Panc1 (cell line): ENCODE results near the gene BABAM2. TPM values are rescaled to one million over a fixed set of nuclear protein-coding genes. Genes with fewer than 3 reads are reported as not detected.

ENCODE experiments used
- ATAC-seq: fragments of 200-7000 bp; cut with Tn5 transposase; 2 replicates; pipeline ENCODE4 v1.9.1; 2020; ENCODE audit warnings: mild to moderate bottlenecking, moderate library complexity
- BruUV-seq: library from RNA; stranded (reverse); fragments of 400-500 nt; replicated peaks from 2 replicates; lab custom pipeline; 2021; lab: Mats Ljungman, UMichigan
- CTCF ChIA-PET: fragments of 300-600 bp; sonication (Branson Sonifier 250); formaldehyde crosslinking; loops from one replicate; lab custom pipeline; 2022; ENCODE audit warnings: antibody characterized with exemption; lab: Charles Lee
- POLR2A ChIA-PET: fragments of 300-600 bp; sonication (Branson Sonifier 250); formaldehyde crosslinking; loops from one replicate; lab custom pipeline; 2022; ENCODE audit warnings: antibody characterized with exemption; lab: Charles Lee
- DNase-seq: peaks from one replicate; pipeline ENCODE4 v3.0.0-alpha.2; 2010; ENCODE audit warnings: low read depth, low spot score
- H3K27ac ChIP-seq: 2 replicates; pipeline ENCODE4 v1.5.1; 2011; ENCODE audit warnings: mild to moderate bottlenecking, low read length, inconsistent platforms
- H3K27me3 ChIP-seq: fragments of 200-500 bp; sonication (Bioruptor generic); 2 replicates; pipeline ENCODE4 v1.6.0; 2014; ENCODE audit warnings: low read length, inconsistent platforms; ENCODE audit not compliant: control insufficient read depth, insufficient read depth
- H3K36me3 ChIP-seq: fragments of 200-500 bp; sonication (Bioruptor generic); 2 replicates; pipeline ENCODE4 v1.5.1; 2014; ENCODE audit warnings: inconsistent platforms, mild to moderate bottlenecking, low read length, moderate library complexity; ENCODE audit not compliant: control insufficient read depth, insufficient read depth
- H3K4me1 ChIP-seq: 2 replicates; pipeline ENCODE4 v1.5.1; 2011; ENCODE audit warnings: inconsistent platforms, mild to moderate bottlenecking, low read length, moderate library complexity; ENCODE audit not compliant: control insufficient read depth, insufficient read depth
- H3K4me3 ChIP-seq, 2 experiments: 2 replicates each; pipeline ENCODE4 v1.5.1; 2011 to 2012; ENCODE audit warnings: low read depth in 2 of 2, low read length in 2 of 2, mild to moderate bottlenecking in 2 of 2, inconsistent platforms in 1 of 2, moderate library complexity in 1 of 2
- H3K9me3 ChIP-seq: fragments of 200-500 bp; sonication (Bioruptor generic); 2 replicates; pipeline ENCODE4 v1.5.1; 2014; ENCODE audit warnings: low read depth, mild to moderate bottlenecking, inconsistent platforms, low read length, moderate library complexity; ENCODE audit not compliant: control insufficient read depth, insufficient read depth
- POLR2AphosphoS5 ChIP-seq: IDR thresholded peaks from 2 replicates; pipeline ENCODE4 v1.6.1; 2012; ENCODE audit warnings: mild to moderate bottlenecking, low read depth, low read length, moderate library complexity
- SIN3A ChIP-seq: IDR thresholded peaks from 2 replicates; pipeline ENCODE4 v1.6.1; 2012; ENCODE audit warnings: low read depth, mild to moderate bottlenecking, low read length, moderate library complexity, borderline replicate concordance; ENCODE audit not compliant: insufficient read depth
- TCF7L2 ChIP-seq: IDR thresholded peaks from 2 replicates; pipeline ENCODE4 v1.6.1; 2011; ENCODE audit warnings: mild to moderate bottlenecking, low read depth, low read length, inconsistent platforms
- in situ Hi-C: cut with HindIII; loops from 2 replicates; pipeline ENCODE4 v1.10.0; 2016; ENCODE audit warnings: low sequenced_read_pairs, low pct_unique_long_range_greater_than_20kb
- intact Hi-C: fragments of 100-400 bp; cut with micrococcal nuclease; formaldehyde crosslinking; loops from one replicate; pipeline ENCODE4 v1.10.0; 2022; ENCODE audit not compliant: unreplicated experiment
- total RNA-seq: library from RNA; stranded (reverse); gene quantifications from one replicate; pipeline ENCODE4 v1.2.1, GENCODE V29; 2021; ENCODE audit not compliant: unreplicated experiment
- TF ChIP-seq, protein P1 (sequence below), 2 experiments: IDR thresholded peaks; 2 replicates each; pipeline ENCODE4 v1.6.1; 2011 to 2012; ENCODE audit warnings: low read depth in 2 of 2, control low read depth in 1 of 2, low read length in 1 of 2, mild to moderate bottlenecking in 1 of 2, moderate library complexity in 1 of 2; ENCODE audit not compliant: insufficient read depth in 1 of 2
- TF ChIP-seq, protein P2 (sequence below): fragments of 450-650 bp; IDR thresholded peaks from 2 replicates; pipeline ENCODE4 v1.5.1; 2017; ENCODE audit warnings: mild to moderate bottlenecking

The BABAM2 gene
- total RNA-seq, 1 experiment from 2014 or later = 31.2 TPM

DNA sequence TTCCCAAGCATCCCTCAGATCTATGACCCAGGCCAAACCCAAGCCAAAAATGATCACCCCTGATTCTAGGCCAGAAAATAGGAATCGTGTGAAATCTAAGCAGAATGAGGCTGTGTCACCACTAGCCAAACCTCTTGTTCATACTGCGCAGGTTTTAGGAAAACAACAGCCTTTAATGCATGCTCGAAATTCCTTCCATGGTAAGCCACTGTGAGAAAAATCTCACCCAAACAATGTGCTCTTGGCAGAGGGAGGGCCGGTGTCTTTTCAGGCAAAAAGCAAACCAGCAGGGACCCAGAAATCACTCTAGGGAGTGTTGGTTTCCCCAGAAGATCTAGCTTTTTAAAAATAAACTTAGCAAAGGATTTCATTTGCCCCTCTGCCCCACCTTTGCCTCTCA is 430.9 kb downstream of the BABAM2 start:
- ChIA-PET CTCF (no interaction called here), POLR2A (no interaction called here)
- no peak for ATAC-seq
- Histone ChIP-seq H3K9me3 (no peaks in the 10 kb centered on the region), H3K27ac (no peak overlapping the region), H3K27me3 (no peaks in the 10 kb centered on the region), H3K4me1 (no peaks in the 10 kb centered on the region), H3K36me3 (no peaks in the 10 kb centered on the region), H3K4me3 (no peak overlapping the region)
- in situ Hi-C loops = no loop called here
- DNase-seq = no peak
- intact Hi-C loops = no loop called here
- BruUV-seq = no TSS peak
- TF ChIP-seq POLR2AphosphoS5 (no peak), SIN3A (no peak)
- TF ChIP-seq, protein P1, sequence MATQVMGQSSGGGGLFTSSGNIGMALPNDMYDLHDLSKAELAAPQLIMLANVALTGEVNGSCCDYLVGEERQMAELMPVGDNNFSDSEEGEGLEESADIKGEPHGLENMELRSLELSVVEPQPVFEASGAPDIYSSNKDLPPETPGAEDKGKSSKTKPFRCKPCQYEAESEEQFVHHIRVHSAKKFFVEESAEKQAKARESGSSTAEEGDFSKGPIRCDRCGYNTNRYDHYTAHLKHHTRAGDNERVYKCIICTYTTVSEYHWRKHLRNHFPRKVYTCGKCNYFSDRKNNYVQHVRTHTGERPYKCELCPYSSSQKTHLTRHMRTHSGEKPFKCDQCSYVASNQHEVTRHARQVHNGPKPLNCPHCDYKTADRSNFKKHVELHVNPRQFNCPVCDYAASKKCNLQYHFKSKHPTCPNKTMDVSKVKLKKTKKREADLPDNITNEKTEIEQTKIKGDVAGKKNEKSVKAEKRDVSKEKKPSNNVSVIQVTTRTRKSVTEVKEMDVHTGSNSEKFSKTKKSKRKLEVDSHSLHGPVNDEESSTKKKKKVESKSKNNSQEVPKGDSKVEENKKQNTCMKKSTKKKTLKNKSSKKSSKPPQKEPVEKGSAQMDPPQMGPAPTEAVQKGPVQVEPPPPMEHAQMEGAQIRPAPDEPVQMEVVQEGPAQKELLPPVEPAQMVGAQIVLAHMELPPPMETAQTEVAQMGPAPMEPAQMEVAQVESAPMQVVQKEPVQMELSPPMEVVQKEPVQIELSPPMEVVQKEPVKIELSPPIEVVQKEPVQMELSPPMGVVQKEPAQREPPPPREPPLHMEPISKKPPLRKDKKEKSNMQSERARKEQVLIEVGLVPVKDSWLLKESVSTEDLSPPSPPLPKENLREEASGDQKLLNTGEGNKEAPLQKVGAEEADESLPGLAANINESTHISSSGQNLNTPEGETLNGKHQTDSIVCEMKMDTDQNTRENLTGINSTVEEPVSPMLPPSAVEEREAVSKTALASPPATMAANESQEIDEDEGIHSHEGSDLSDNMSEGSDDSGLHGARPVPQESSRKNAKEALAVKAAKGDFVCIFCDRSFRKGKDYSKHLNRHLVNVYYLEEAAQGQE (IDR thresholded peaks at IDR 0.05; ENCODE audit: insufficient read depth in 1 of 2, low read depth in 2 of 2, low read length in 1 of 2) = no peak

DNA sequence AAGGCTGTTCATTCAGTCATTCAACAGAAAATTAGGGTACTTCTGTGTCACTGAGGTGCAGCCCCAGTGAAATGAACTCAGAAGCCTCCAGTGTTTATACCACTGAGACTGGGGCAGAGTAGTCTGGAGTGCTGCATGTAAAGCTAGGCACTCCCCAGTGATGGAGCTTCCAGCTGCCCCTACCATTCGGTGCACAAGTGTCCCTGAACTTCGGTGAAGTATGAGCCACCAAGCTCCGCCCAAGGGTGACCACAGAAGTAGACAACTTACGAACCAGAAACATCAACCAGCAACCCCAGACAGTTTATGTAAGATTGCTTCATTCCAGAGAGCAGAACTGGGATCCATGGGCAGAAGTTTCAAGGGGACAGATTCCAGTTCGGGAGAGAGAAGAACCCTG is 431.5 kb downstream of the BABAM2 start:
- ChIA-PET CTCF (no interaction called here), POLR2A (no interaction called here)
- TF ChIP-seq SIN3A (no peak), POLR2AphosphoS5 (no peak), TCF7L2 (no peak)
- TF ChIP-seq, protein P1 (IDR thresholded peaks at IDR 0.05; ENCODE audit: insufficient read depth in 1 of 2, low read depth in 2 of 2, low read length in 1 of 2) = no peak
- TF ChIP-seq, protein P2, sequence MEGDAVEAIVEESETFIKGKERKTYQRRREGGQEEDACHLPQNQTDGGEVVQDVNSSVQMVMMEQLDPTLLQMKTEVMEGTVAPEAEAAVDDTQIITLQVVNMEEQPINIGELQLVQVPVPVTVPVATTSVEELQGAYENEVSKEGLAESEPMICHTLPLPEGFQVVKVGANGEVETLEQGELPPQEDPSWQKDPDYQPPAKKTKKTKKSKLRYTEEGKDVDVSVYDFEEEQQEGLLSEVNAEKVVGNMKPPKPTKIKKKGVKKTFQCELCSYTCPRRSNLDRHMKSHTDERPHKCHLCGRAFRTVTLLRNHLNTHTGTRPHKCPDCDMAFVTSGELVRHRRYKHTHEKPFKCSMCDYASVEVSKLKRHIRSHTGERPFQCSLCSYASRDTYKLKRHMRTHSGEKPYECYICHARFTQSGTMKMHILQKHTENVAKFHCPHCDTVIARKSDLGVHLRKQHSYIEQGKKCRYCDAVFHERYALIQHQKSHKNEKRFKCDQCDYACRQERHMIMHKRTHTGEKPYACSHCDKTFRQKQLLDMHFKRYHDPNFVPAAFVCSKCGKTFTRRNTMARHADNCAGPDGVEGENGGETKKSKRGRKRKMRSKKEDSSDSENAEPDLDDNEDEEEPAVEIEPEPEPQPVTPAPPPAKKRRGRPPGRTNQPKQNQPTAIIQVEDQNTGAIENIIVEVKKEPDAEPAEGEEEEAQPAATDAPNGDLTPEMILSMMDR = no peak
- Histone ChIP-seq H3K27ac (no peak overlapping the region), H3K4me1 (no peaks in the 10 kb centered on the region), H3K36me3 (no peaks in the 10 kb centered on the region), H3K9me3 (no peaks in the 10 kb centered on the region), H3K27me3 (no peaks in the 10 kb centered on the region), H3K4me3 (no peak overlapping the region)
- ATAC-seq = no peak
- BruUV-seq = no TSS peak
- DNase-seq = no peak
- intact Hi-C loops = no loop called here
- in situ Hi-C loops = no loop called here
